Effector memory CD4-positive, alpha-beta T cell (primary cell): ENCODE data around the gene AFG3L2.
"Not testable (repeated sequence)": the region's sequence is repeated elsewhere in the genome, so short reads cannot be mapped to it uniquely, and the experiment has no call there.

Source experiments
- DNase-seq, 3 donors: peaks; one replicate each; pipeline ENCODE4 v3.0.0-alpha.2; 2020
- H3K27ac ChIP-seq: 2 replicates; pipeline ENCODE4 v1.7.0; 2013; ENCODE audit warnings: mild to moderate bottlenecking, low read length, moderate library complexity; ENCODE audit not compliant: insufficient read depth, poor library complexity, severe bottlenecking
- H3K27me3 ChIP-seq: replicated peaks from 2 replicates; pipeline ENCODE4 v1.7.0; 2013; ENCODE audit warnings: mild to moderate bottlenecking, low read length; ENCODE audit not compliant: insufficient read depth, control insufficient read depth, poor library complexity, severe bottlenecking
- H3K36me3 ChIP-seq: 2 replicates; pipeline ENCODE4 v1.7.0; 2013; ENCODE audit warnings: mild to moderate bottlenecking, low read length, moderate library complexity; ENCODE audit not compliant: control insufficient read depth, insufficient read depth
- H3K4me1 ChIP-seq: 2 replicates; pipeline ENCODE4 v1.7.0; 2013; ENCODE audit warnings: low read length, mild to moderate bottlenecking; ENCODE audit not compliant: control insufficient read depth, insufficient read depth, poor library complexity, severe bottlenecking
- H3K4me3 ChIP-seq: 2 replicates; pipeline ENCODE4 v1.7.0; 2013; ENCODE audit warnings: low read length, low read depth, mild to moderate bottlenecking; ENCODE audit not compliant: insufficient read depth, poor library complexity, severe bottlenecking
- H3K9me3 ChIP-seq: 2 replicates; pipeline ENCODE4 v1.7.0; 2013; ENCODE audit warnings: mild to moderate bottlenecking, low read length, moderate library complexity; ENCODE audit not compliant: control insufficient read depth

The AFG3L2 gene

GRCh38 chr18:12410747-12411146 is 33.7 kb upstream of the AFG3L2 start:
- not testable (repeated sequence) for H3K4me3 ChIP-seq, DNase-seq, H3K27ac ChIP-seq, H3K9me3 ChIP-seq, H3K27me3 ChIP-seq, H3K36me3 ChIP-seq
- H3K4me1 ChIP-seq, result peaks cover 12% of the 10 kb centered on the region

GRCh38 chr18:12410081-12410481 is 33.1 kb upstream of the AFG3L2 start:
- DNase-seq, result no peak
- H3K36me3 ChIP-seq, result no peaks in the 10 kb centered on the region
- peaks cover 12% of the 10 kb centered on the region for H3K4me1 ChIP-seq
- H3K27ac ChIP-seq, result no peak overlapping the region
- no peaks in the 10 kb centered on the region for H3K27me3 ChIP-seq
- no peaks in the 10 kb centered on the region for H3K9me3 ChIP-seq
- H3K4me3 ChIP-seq, result no peak overlapping the region

GRCh38 chr18:12409469-12409868 is 32.4 kb upstream of the AFG3L2 start:
- Histone ChIP-seq H3K9me3 (no peaks in the 10 kb centered on the region), H3K4me3 (no peak overlapping the region), H3K27me3 (no peaks in the 10 kb centered on the region), H3K27ac (no peak overlapping the region), H3K36me3 (no peaks in the 10 kb centered on the region), H3K4me1 (peaks cover 12% of the 10 kb centered on the region)
- DNase-seq, result no peak

GRCh38 chr18:12408247-12408869 is 31.3 kb upstream of the AFG3L2 start:
- DNase-seq, result no peak
- Histone ChIP-seq H3K27me3 (no peaks in the 10 kb centered on the region), H3K9me3 (no peaks in the 10 kb centered on the region), H3K36me3 (no peaks in the 10 kb centered on the region), H3K27ac (no peak overlapping the region), H3K4me3 (peak overlapping the region; percentile 54), H3K4me1 (peaks cover 12% of the 10 kb centered on the region)

- H3K36me3 ChIP-seq, result no peaks in the 10 kb centered on the region
- H3K4me3 ChIP-seq, result no peak overlapping the region
- H3K27me3 ChIP-seq, result peaks cover 6% of the 10 kb centered on the region
- peaks cover 12% of the 10 kb centered on the region for H3K4me1 ChIP-seq
- no peak overlapping the region for H3K27ac ChIP-seq
- H3K9me3 ChIP-seq, result no peaks in the 10 kb centered on the region
- no peak for DNase-seq
These were observed 29.5 kb upstream of the AFG3L2 start for GRCh38 chr18:12406371-12407111.

GRCh38 chr18:12405066-12405465 is 28.0 kb upstream of the AFG3L2 start:
- Histone ChIP-seq H3K4me3 (no peak overlapping the region), H3K27ac (no peak overlapping the region), H3K27me3 (peaks cover 8% of the 10 kb centered on the region), H3K4me1 (peaks cover 12% of the 10 kb centered on the region), H3K9me3 (no peaks in the 10 kb centered on the region), H3K36me3 (no peaks in the 10 kb centered on the region)
- no peak for DNase-seq

- Histone ChIP-seq H3K4me1 (peaks cover 12% of the 10 kb centered on the region), H3K36me3 (no peaks in the 10 kb centered on the region), H3K27ac (no peak overlapping the region), H3K27me3 (peaks cover 8% of the 10 kb centered on the region), H3K9me3 (no peaks in the 10 kb centered on the region), H3K4me3 (no peak overlapping the region)
- DNase-seq, result no peak
These were observed 26.8 kb upstream of the AFG3L2 start for GRCh38 chr18:12403601-12404506.

GRCh38 chr18:12401881-12402280 is 24.9 kb upstream of the AFG3L2 start:
- no peaks in the 10 kb centered on the region for H3K9me3 ChIP-seq
- H3K27me3 ChIP-seq, result peaks cover 8% of the 10 kb centered on the region
- no peak overlapping the region for H3K27ac ChIP-seq
- no peaks in the 10 kb centered on the region for H3K36me3 ChIP-seq
- H3K4me3 ChIP-seq, result no peak overlapping the region
- peaks cover 6% of the 10 kb centered on the region for H3K4me1 ChIP-seq
- no peak for DNase-seq

GRCh38 chr18:12399231-12399630 is 22.2 kb upstream of the AFG3L2 start:
- H3K36me3 ChIP-seq, result no peaks in the 10 kb centered on the region
- no peak overlapping the region for H3K27ac ChIP-seq

GRCh38 chr18:12398625-12399024 is 21.6 kb upstream of the AFG3L2 start:
- H3K27me3 ChIP-seq, result peaks cover 8% of the 10 kb centered on the region
- no peaks in the 10 kb centered on the region for H3K36me3 ChIP-seq
- no peaks in the 10 kb centered on the region for H3K4me1 ChIP-seq
- H3K4me3 ChIP-seq, result no peak overlapping the region
- no peak for DNase-seq
- H3K27ac ChIP-seq, result no peak overlapping the region
- H3K9me3 ChIP-seq, result no peaks in the 10 kb centered on the region

More at GRCh38 chr18:12399231-12399630, 22.2 kb upstream of the AFG3L2 start:
- Histone ChIP-seq H3K4me3 (no peak overlapping the region), H3K27me3 (peaks cover 8% of the 10 kb centered on the region), H3K9me3 (no peaks in the 10 kb centered on the region), H3K4me1 (no peaks in the 10 kb centered on the region)
- no peak for DNase-seq
